ENCODE measurements around the gene B3GNT4. TPM values are rescaled to one million over a fixed set of nuclear protein-coding genes. Genes with fewer than 3 reads are reported as not detected.

B3GNT4 gene
- total RNA-seq, 1 donor from 2014 or later: 0.53 TPM

- FAIRE-seq: no peak
- H3K4me3 ChIP-seq (ENCODE audit: low read depth, low read length): peak overlapping the region; percentile 5
- peaks cover 7% of the 10 kb centered on the region for H3K36me3 ChIP-seq (ENCODE audit: control insufficient read depth, insufficient read depth, low read length)
- no peaks in the 10 kb centered on the region for H3K27me3 ChIP-seq (ENCODE audit: control insufficient read depth, insufficient read depth, low read length)
- no peak for DNase-seq (ENCODE audit: low read depth)
- no peak for TF ChIP-seq CTCF (IDR thresholded peaks at IDR 0.05; ENCODE audit: insufficient read depth, low read length, severe bottlenecking)
These were observed 1.8 kb downstream of the B3GNT4 start for GRCh38 chr12:122205053-122205925.

DNA sequence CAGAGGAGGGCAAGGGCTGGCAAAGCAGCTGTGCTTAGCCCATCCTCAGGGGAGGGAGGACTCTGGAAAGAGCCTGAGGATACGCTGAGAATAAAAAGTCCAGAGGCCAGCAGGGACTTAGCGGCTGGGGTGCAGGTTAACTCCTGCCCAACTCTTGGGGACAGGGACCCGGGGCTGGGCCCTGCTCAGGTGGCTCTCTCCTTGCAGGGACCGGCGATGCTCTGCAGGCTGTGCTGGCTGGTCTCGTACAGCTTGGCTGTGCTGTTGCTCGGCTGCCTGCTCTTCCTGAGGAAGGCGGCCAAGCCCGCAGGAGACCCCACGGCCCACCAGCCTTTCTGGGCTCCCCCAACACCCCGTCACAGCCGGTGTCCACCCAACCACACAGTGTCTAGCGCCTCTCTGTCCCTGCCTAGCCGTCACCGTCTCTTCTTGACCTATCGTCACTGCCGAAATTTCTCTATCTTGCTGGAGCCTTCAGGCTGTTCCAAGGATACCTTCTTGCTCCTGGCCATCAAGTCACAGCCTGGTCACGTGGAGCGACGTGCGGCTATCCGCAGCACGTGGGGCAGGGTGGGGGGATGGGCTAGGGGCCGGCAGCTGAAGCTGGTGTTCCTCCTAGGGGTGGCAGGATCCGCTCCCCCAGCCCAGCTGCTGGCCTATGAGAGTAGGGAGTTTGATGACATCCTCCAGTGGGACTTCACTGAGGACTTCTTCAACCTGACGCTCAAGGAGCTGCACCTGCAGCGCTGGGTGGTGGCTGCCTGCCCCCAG lies 2.8 kb downstream of the B3GNT4 start:
- FAIRE-seq: no peak
- peaks cover 9% of the 10 kb centered on the region for H3K36me3 ChIP-seq (ENCODE audit: control insufficient read depth, insufficient read depth, low read length)

DNA sequence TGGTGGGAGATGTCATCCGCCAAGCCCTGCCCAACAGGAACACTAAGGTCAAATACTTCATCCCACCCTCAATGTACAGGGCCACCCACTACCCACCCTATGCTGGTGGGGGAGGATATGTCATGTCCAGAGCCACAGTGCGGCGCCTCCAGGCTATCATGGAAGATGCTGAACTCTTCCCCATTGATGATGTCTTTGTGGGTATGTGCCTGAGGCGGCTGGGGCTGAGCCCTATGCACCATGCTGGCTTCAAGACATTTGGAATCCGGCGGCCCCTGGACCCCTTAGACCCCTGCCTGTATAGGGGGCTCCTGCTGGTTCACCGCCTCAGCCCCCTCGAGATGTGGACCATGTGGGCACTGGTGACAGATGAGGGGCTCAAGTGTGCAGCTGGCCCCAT lies 3.5 kb downstream of the B3GNT4 start:
- FAIRE-seq: peak; percentile 64
- TF ChIP-seq CTCF (IDR thresholded peaks at IDR 0.05; ENCODE audit: insufficient read depth, low read length, severe bottlenecking): no peak
- H3K4me3 ChIP-seq (ENCODE audit: low read depth, low read length): no peak overlapping the region
- H3K27me3 ChIP-seq (ENCODE audit: control insufficient read depth, insufficient read depth, low read length): no peaks in the 10 kb centered on the region
- no peak for DNase-seq (ENCODE audit: low read depth)
- H3K36me3 ChIP-seq (ENCODE audit: control insufficient read depth, insufficient read depth, low read length): peaks cover 9% of the 10 kb centered on the region

More for the DNA sequence above, 2.8 kb downstream of the B3GNT4 start:
- Histone ChIP-seq H3K4me3 (ENCODE audit: low read depth, low read length) (no peak overlapping the region), H3K27me3 (ENCODE audit: control insufficient read depth, insufficient read depth, low read length) (no peaks in the 10 kb centered on the region)
- TF ChIP-seq CTCF (IDR thresholded peaks at IDR 0.05; ENCODE audit: insufficient read depth, low read length, severe bottlenecking): no peak
- DNase-seq (ENCODE audit: low read depth): no peak

- no peak for DNase-seq (ENCODE audit: low read depth)
- peaks cover 9% of the 10 kb centered on the region for H3K36me3 ChIP-seq (ENCODE audit: control insufficient read depth, insufficient read depth, low read length)
- no peaks in the 10 kb centered on the region for H3K27me3 ChIP-seq (ENCODE audit: control insufficient read depth, insufficient read depth, low read length)
- no peak for FAIRE-seq
- no peak overlapping the region for H3K4me3 ChIP-seq (ENCODE audit: low read depth, low read length)
- TF ChIP-seq CTCF (IDR thresholded peaks at IDR 0.05; ENCODE audit: insufficient read depth, low read length, severe bottlenecking): no peak
These were observed 3.9 kb downstream of the B3GNT4 start for GRCh38 chr12:122207391-122207790.

- FAIRE-seq (no peak), DNase-seq (ENCODE audit: low read depth) (no peak)
- Histone ChIP-seq H3K36me3 (ENCODE audit: control insufficient read depth, insufficient read depth, low read length) (peaks cover 13% of the 10 kb centered on the region), H3K27me3 (ENCODE audit: control insufficient read depth, insufficient read depth, low read length) (no peaks in the 10 kb centered on the region), H3K4me3 (ENCODE audit: low read depth, low read length) (no peak overlapping the region)
- no peak for TF ChIP-seq CTCF (IDR thresholded peaks at IDR 0.05; ENCODE audit: insufficient read depth, low read length, severe bottlenecking)
These were observed 4.7 kb downstream of the B3GNT4 start for GRCh38 chr12:122208073-122208820.
